ENCODE measurements around the gene CNBP. TPM values are rescaled to one million over a fixed set of nuclear protein-coding genes. Genes with fewer than 3 reads are reported as not detected.
"Not testable (repeated sequence)": the region's sequence is repeated elsewhere in the genome, so short reads cannot be mapped to it uniquely, and the experiment has no call there.

Gene CNBP
- total RNA-seq, 4 donors from 2014 or later: 355 to 461 (median 405) TPM

- Histone ChIP-seq H3K27me3 (no peaks in the 10 kb centered on the region), H3K4me3 (no peak overlapping the region), H3K27ac (peak overlapping the region; percentile 92 to 93), H3K4me1 (peaks cover 0 to 19% of the 10 kb centered on the region in 2 donors), H3K36me3 (no peaks in the 10 kb centered on the region), H3K9me3 (no peaks in the 10 kb centered on the region)
- intact Hi-C loops (cut with DNase I; ENCODE audit: low total_unique reads): no loop called here
- TF ChIP-seq POLR2A (IDR thresholded peaks at IDR 0.05) (no peak), CTCF (IDR thresholded peaks at IDR 0.05) (no peak)
- no peak for DNase-seq
These were observed 20.7 kb downstream of the CNBP start for GRCh38 chr3:129162729-129163579.

GRCh38 chr3:129161860-129162271 is 21.8 kb downstream of the CNBP start:
- DNase-seq: no peak
- Histone ChIP-seq H3K4me1 (peaks cover 0 to 19% of the 10 kb centered on the region in 2 donors), H3K27ac (peak overlapping the region; percentile 92 to 93), H3K27me3 (no peaks in the 10 kb centered on the region), H3K4me3 (peak overlapping the region; percentile 68 to 91), H3K9me3 (no peaks in the 10 kb centered on the region), H3K36me3 (no peaks in the 10 kb centered on the region)
- TF ChIP-seq POLR2A (IDR thresholded peaks at IDR 0.05) (no peak), CTCF (IDR thresholded peaks at IDR 0.05) (no peak)
- intact Hi-C loops (cut with DNase I; ENCODE audit: low total_unique reads): no loop called here

GRCh38 chr3:129160891-129161859 is 22.5 kb downstream of the CNBP start, which contains the start of gene ISY1:
Gene ISY1, minus strand, starts transcription at chr3:129161063. Its CDS starts 88 bp downstream, at chr3:129160975.
- intact Hi-C loops (cut with DNase I; ENCODE audit: low total_unique reads): no loop called here
- no peaks in the 10 kb centered on the region for H3K27me3 ChIP-seq
- peak; percentile 89 to 91 for DNase-seq

GRCh38 chr3:129144786-129145185 is 38.9 kb downstream of the CNBP start:
- Histone ChIP-seq H3K36me3 (no peaks in the 10 kb centered on the region), H3K4me3 (no peak overlapping the region), H3K27ac (no peak overlapping the region), H3K4me1 (no peaks in the 10 kb centered on the region), H3K27me3 (no peaks in the 10 kb centered on the region), H3K9me3 (no peaks in the 10 kb centered on the region)
- TF ChIP-seq POLR2A (IDR thresholded peaks at IDR 0.05): no peak
- no peak for TF ChIP-seq CTCF (IDR thresholded peaks at IDR 0.05)
- no peak for DNase-seq
- intact Hi-C loops (cut with DNase I; ENCODE audit: low total_unique reads): no loop called here

More at GRCh38 chr3:129160891-129161859, 22.5 kb downstream of the CNBP start, which contains the start of gene ISY1:
- H3K36me3 ChIP-seq: no peaks in the 10 kb centered on the region
- H3K9me3 ChIP-seq: no peaks in the 10 kb centered on the region
- peaks cover 0 to 19% of the 10 kb centered on the region in 2 donors for H3K4me1 ChIP-seq
- peak; percentile 48 to 63 (median 56) for TF ChIP-seq CTCF (IDR thresholded peaks at IDR 0.05)
- TF ChIP-seq POLR2A (IDR thresholded peaks at IDR 0.05): peak; percentile 49 to 82
- peak within 1 kb of the TSS; percentile 68 to 91 for H3K4me3 ChIP-seq
- peak within 1 kb of the TSS; percentile 92 to 93 for H3K27ac ChIP-seq

GRCh38 chr3:129141011-129141410 is 42.7 kb downstream of the CNBP start:
- H3K4me3 ChIP-seq; H3K27ac ChIP-seq; H3K27me3 ChIP-seq; H3K9me3 ChIP-seq; intact Hi-C loops (cut with DNase I; ENCODE audit: low total_unique reads); DNase-seq; H3K36me3 ChIP-seq; H3K4me1 ChIP-seq: not testable (repeated sequence)
